Activated naive CD8-positive, alpha-beta T cell treated with anti-CD3 and anti-CD28 coated beads, Interleukin-2, amount 50 U/mL, for 16 hours (primary cell): Measurements from ENCODE around the gene TTF1.
"Not testable (repeated sequence)": the region's sequence is repeated elsewhere in the genome, so short reads cannot be mapped to it uniquely, and the experiment has no call there.

Experiments used
- DNase-seq: peaks from one replicate; pipeline ENCODE4 v3.0.0-alpha.2; 2020; ENCODE audit warnings: low read depth, low spot score

Gene TTF1

GRCh38 chr9:132411091-132411508 lies 4.5 kb upstream of the TTF1 start:
- DNase-seq = peak; percentile 19

- DNase-seq = no peak
Measured at GRCh38 chr9:132410642-132411041, 4.0 kb upstream of the TTF1 start.

- DNase-seq = no peak
Measured at GRCh38 chr9:132409828-132410528, 3.3 kb upstream of the TTF1 start, which contains the start of gene CFAP77. Gene CFAP77, plus strand, starts transcription at chr9:132410211. Its CDS starts 61 bp downstream, at chr9:132410272.

- no peak for DNase-seq
Measured at GRCh38 chr9:132408521-132408920, 1.9 kb upstream of the TTF1 start.

- no peak for DNase-seq
Measured at GRCh38 chr9:132407196-132407595, 556 bp upstream of the TTF1 start.

GRCh38 chr9:132404228-132404881 lies 2.3 kb downstream of the TTF1 start:
- DNase-seq = no peak

GRCh38 chr9:132401824-132402223 lies 4.8 kb downstream of the TTF1 start:
- DNase-seq = no peak

- no peak for DNase-seq
Measured at GRCh38 chr9:132395560-132395959, 11.1 kb downstream of the TTF1 start.

GRCh38 chr9:132391449-132391848 lies 15.2 kb downstream of the TTF1 start:
- no peak for DNase-seq

- no peak for DNase-seq
Measured at GRCh38 chr9:132390966-132391365, 15.7 kb downstream of the TTF1 start.

GRCh38 chr9:132387133-132387532 lies 19.5 kb downstream of the TTF1 start:
- DNase-seq = no peak

GRCh38 chr9:132384376-132384775 lies 22.3 kb downstream of the TTF1 start:
- DNase-seq = no peak

- DNase-seq = no peak
Measured at GRCh38 chr9:132383462-132383883, 23.2 kb downstream of the TTF1 start.

GRCh38 chr9:132381966-132382541 lies 24.6 kb downstream of the TTF1 start:
- DNase-seq = no peak

- not testable (repeated sequence) for DNase-seq
Measured at GRCh38 chr9:132378416-132378815, 28.2 kb downstream of the TTF1 start.

- DNase-seq = not testable (repeated sequence)
Measured at GRCh38 chr9:132377769-132378168, 28.9 kb downstream of the TTF1 start.

- no peak for DNase-seq
Measured at GRCh38 chr9:132372177-132373095, 34.2 kb downstream of the TTF1 start.

- no peak for DNase-seq
Measured at GRCh38 chr9:132370592-132370991, 36.0 kb downstream of the TTF1 start.

GRCh38 chr9:132369421-132369820 lies 37.2 kb downstream of the TTF1 start:
- no peak for DNase-seq

- DNase-seq = no peak
Measured at GRCh38 chr9:132367613-132368313, 38.9 kb downstream of the TTF1 start.

GRCh38 chr9:132366481-132366880 lies 40.2 kb downstream of the TTF1 start:
- DNase-seq = no peak
